ENCODE measurements around the gene COL4A6.

COL4A6 gene

DNA sequence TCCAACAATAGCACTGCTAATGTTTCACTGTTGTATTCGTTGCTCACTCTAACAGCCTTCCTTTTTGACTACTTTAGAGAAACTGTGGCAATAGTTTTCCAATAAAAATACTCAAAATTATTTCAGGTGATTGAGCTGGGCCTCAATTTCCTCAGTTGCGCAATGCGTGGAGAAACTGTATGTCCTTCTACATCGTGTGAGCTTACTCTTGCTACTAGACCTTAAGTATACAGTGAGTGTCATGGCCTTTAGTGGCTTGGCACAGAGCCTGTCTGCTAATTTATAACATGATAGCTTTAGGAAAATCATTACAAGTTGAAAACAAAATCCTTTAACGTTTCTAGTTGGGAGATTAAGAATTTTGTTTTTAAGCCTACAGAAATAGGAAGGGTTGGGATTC, 114.5 kb downstream of the COL4A6 start:
- Histone ChIP-seq H2AFZ (ENCODE audit: low read depth, low read length, severe bottlenecking) (no peak overlapping the region), H4K20me1 (ENCODE audit: low read depth, low read length) (no peaks in the 10 kb centered on the region), H3F3A (ENCODE audit: insufficient read depth) (no peaks in the 10 kb centered on the region), H3K79me2 (ENCODE audit: insufficient read depth, low read length) (no peaks in the 10 kb centered on the region), H3K4me2 (ENCODE audit: low read depth, low read length, poor library complexity, severe bottlenecking) (no peak overlapping the region), H3K27me3 (ENCODE audit: low read length) (no peaks in the 10 kb centered on the region), H3K4me3 (ENCODE audit: insufficient read depth, low read length, poor library complexity, severe bottlenecking) (no peak overlapping the region), H3K9ac (ENCODE audit: low read length) (no peak overlapping the region), H3K36me3 (ENCODE audit: low read length) (no peaks in the 10 kb centered on the region), H3K9me3 (ENCODE audit: insufficient read depth, low read length) (no peaks in the 10 kb centered on the region), H3K9me2 (replicated peaks; ENCODE audit: insufficient read depth, low read length) (no peaks in the 10 kb centered on the region), H3K27ac (ENCODE audit: low read depth, low read length) (no peak overlapping the region)
- no peak for TF ChIP-seq CTCF (IDR thresholded peaks at IDR 0.05; ENCODE audit: insufficient read depth, low read length, poor library complexity, severe bottlenecking)
- no peak for TF ChIP-seq EZH2phosphoT487 (conservative IDR thresholded peaks at IDR 0.05; ENCODE audit: low read length)

DNA sequence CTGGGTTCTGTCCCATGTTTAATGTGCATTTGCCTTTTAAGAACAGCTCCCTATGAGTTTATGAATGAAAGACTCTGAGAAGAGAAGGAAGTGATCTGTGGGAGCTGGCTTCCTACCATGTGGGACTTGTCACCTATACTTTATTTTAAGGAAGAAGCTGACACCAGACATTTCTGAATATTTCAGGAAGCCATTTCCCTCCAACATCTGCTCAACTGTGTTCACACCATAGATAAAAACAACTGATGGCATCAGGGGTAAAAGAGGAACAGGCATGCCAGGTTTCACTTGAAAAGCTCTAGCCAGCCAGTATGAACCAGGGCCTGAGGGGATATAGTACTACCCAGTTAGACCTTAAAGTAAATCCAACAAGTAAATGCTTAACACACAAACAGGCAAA, 116.0 kb downstream of the COL4A6 start:
- H3K4me3 ChIP-seq (ENCODE audit: insufficient read depth, low read length, poor library complexity, severe bottlenecking): no peak overlapping the region
- H3F3A ChIP-seq (ENCODE audit: insufficient read depth): no peaks in the 10 kb centered on the region
- no peak overlapping the region for H2AFZ ChIP-seq (ENCODE audit: low read depth, low read length, severe bottlenecking)
- H3K27ac ChIP-seq (ENCODE audit: low read depth, low read length): no peak overlapping the region
- no peaks in the 10 kb centered on the region for H3K9me2 ChIP-seq (replicated peaks; ENCODE audit: insufficient read depth, low read length)
- no peaks in the 10 kb centered on the region for H3K79me2 ChIP-seq (ENCODE audit: insufficient read depth, low read length)
- H4K20me1 ChIP-seq (ENCODE audit: low read depth, low read length): no peaks in the 10 kb centered on the region
- H3K9me3 ChIP-seq (ENCODE audit: insufficient read depth, low read length): no peaks in the 10 kb centered on the region
- no peaks in the 10 kb centered on the region for H3K27me3 ChIP-seq (ENCODE audit: low read length)
- no peaks in the 10 kb centered on the region for H3K36me3 ChIP-seq (ENCODE audit: low read length)
- no peak overlapping the region for H3K9ac ChIP-seq (ENCODE audit: low read length)
- TF ChIP-seq CTCF (IDR thresholded peaks at IDR 0.05; ENCODE audit: insufficient read depth, low read length, poor library complexity, severe bottlenecking): no peak
- no peak for TF ChIP-seq EZH2phosphoT487 (conservative IDR thresholded peaks at IDR 0.05; ENCODE audit: low read length)
- no peak overlapping the region for H3K4me2 ChIP-seq (ENCODE audit: low read depth, low read length, poor library complexity, severe bottlenecking)

DNA sequence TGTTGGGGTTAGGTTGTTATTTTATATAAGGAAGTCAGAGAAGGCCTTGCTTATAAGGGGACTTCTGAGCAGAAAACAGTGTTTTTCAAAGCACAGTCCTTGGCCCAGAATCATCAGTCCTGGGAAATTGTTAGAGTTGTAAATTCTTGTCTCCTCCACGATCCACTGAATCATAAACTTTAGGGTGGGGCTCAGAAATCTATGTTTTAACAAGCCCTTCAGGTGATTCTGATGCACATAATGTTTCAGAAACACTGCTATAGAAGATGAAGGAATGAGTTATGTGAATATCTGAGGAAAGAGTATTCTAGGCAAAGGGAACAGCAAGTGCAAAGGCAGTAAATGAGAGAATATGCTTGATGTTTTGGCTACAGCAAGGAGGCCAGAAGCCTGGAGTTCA, 121.8 kb downstream of the COL4A6 start:
- TF ChIP-seq CTCF (IDR thresholded peaks at IDR 0.05; ENCODE audit: insufficient read depth, low read length, poor library complexity, severe bottlenecking) (no peak), EZH2phosphoT487 (conservative IDR thresholded peaks at IDR 0.05; ENCODE audit: low read length) (no peak)
- Histone ChIP-seq H3K9me2 (replicated peaks; ENCODE audit: insufficient read depth, low read length) (no peaks in the 10 kb centered on the region), H3K36me3 (ENCODE audit: low read length) (no peaks in the 10 kb centered on the region), H3K27ac (ENCODE audit: low read depth, low read length) (no peak overlapping the region), H4K20me1 (ENCODE audit: low read depth, low read length) (no peaks in the 10 kb centered on the region), H3K9me3 (ENCODE audit: insufficient read depth, low read length) (no peaks in the 10 kb centered on the region), H3K79me2 (ENCODE audit: insufficient read depth, low read length) (no peaks in the 10 kb centered on the region), H3K4me2 (ENCODE audit: low read depth, low read length, poor library complexity, severe bottlenecking) (no peak overlapping the region), H3K27me3 (ENCODE audit: low read length) (no peaks in the 10 kb centered on the region), H2AFZ (ENCODE audit: low read depth, low read length, severe bottlenecking) (no peak overlapping the region), H3K4me3 (ENCODE audit: insufficient read depth, low read length, poor library complexity, severe bottlenecking) (no peak overlapping the region), H3F3A (ENCODE audit: insufficient read depth) (no peaks in the 10 kb centered on the region), H3K9ac (ENCODE audit: low read length) (no peak overlapping the region)

GRCh38 chrX:108313669-108314068, 124.6 kb downstream of the COL4A6 start:
- Histone ChIP-seq H3K36me3 (ENCODE audit: low read length) (no peaks in the 10 kb centered on the region), H2AFZ (ENCODE audit: low read depth, low read length, severe bottlenecking) (no peak overlapping the region), H3K4me3 (ENCODE audit: insufficient read depth, low read length, poor library complexity, severe bottlenecking) (no peak overlapping the region), H3K27me3 (ENCODE audit: low read length) (no peaks in the 10 kb centered on the region), H4K20me1 (ENCODE audit: low read depth, low read length) (no peaks in the 10 kb centered on the region), H3F3A (ENCODE audit: insufficient read depth) (no peaks in the 10 kb centered on the region), H3K9me3 (ENCODE audit: insufficient read depth, low read length) (no peaks in the 10 kb centered on the region), H3K4me2 (ENCODE audit: low read depth, low read length, poor library complexity, severe bottlenecking) (no peak overlapping the region), H3K79me2 (ENCODE audit: insufficient read depth, low read length) (no peaks in the 10 kb centered on the region), H3K9me2 (replicated peaks; ENCODE audit: insufficient read depth, low read length) (no peaks in the 10 kb centered on the region), H3K27ac (ENCODE audit: low read depth, low read length) (no peak overlapping the region), H3K9ac (ENCODE audit: low read length) (no peak overlapping the region)
- TF ChIP-seq EZH2phosphoT487 (conservative IDR thresholded peaks at IDR 0.05; ENCODE audit: low read length) (no peak), CTCF (IDR thresholded peaks at IDR 0.05; ENCODE audit: insufficient read depth, low read length, poor library complexity, severe bottlenecking) (no peak)
